GM19455 (cell line): ENCODE data around the gene CROCC2.
A peak's percentile ranks its signal among the peaks of the same experiment; 100 is the strongest.

ENCODE experiments used
- ATAC-seq: cut with Tn5 transposase; IDR thresholded peaks from one replicate; pipeline ENCODE4 v1.9.1; 2021; ENCODE audit not compliant: unreplicated experiment

The CROCC2 gene

DNA sequence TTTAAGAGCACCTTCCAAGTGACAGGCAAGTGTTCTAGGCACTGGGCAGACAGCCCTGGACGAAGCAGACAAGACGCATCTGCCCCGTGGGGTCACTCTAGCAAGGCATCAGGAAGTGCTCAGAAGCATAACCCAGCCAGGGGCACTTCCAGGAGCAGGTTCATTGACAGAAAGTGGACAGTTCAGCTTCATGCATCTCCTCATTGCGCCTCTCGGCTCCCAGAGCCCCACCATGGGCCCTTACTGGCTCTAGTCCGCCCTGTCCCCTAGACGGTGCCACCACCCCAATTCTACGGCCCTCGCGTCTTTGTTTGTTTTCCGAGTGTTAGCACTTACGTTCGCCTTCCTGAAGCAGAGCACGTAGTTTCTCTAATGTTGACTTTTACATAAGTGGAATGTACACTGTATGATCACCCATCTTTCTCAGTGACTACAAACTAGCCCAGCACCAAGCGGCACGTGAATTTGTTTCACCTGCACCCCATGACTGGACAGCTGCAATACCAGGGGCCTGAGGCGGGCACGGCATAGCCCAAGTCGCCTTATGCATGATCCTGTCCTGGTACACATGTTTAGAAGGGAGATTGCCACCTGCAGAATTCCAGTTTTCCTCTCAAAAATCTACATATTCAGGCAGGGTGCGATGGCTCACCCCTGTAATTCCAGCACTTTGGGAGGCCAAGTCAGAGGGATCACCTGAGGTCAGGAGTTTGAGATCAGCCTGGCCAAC is 125.5 kb downstream of the CROCC2 start:
- no peak for ATAC-seq

GRCh38 chr2:241033336-241033987 is 127.3 kb downstream of the CROCC2 start:
- ATAC-seq: no peak

DNA sequence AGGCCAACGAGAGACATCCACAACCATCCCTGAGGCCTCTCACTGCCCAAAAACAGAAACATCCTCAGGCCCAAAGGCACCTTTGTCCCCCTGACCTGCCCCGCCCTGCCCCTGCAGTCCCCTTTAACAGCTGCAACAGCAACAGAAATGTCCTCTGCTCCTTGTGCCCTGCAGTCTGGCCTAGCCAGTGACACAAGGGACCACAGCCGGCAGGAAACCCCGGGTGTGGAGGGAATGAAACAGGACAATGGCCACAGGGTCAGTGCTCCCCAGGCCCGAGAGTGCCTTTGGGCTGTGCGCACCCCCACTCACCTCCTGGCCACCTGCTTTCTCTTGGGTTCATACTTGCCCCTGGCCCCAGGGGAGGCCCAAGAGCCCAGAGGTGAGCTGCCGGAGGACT is 127.9 kb downstream of the CROCC2 start:
- no peak for ATAC-seq

DNA sequence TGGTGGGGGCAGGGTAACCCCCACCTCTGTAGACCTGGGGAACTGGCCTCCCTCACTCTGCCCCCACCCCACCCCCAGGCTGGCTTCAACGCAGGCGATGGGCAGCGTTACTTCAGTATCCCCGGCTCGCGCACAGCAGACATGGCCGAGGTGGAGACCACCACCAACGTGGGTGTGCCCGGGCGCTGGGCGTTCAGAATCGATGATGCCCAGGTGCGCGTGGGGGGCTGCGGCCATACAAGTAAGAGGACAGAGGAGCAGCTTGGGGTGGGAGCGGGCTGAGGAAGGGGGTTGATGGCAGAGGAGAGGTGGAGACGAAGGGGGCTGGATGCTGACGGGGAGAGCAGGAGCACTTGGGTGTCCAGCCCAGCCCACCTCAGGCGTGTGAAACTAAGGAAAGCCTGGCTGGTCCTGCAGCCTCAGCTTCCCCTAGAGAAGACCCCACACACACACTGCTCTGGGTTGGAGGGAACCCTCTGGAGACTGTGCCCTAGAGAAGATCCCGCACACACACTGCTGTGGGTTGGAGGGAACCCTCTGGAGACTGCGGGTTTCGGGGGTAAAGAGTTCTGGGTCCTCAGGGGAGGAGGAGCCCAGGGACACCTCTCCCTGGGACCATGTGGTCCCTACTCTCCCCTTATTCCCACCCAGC is 128.5 kb downstream of the CROCC2 start:
- no peak for ATAC-seq

- no peak for ATAC-seq
Observed at GRCh38 chr2:241035142-241035817, 129.1 kb downstream of the CROCC2 start.

- ATAC-seq: peak; percentile 7
Observed at GRCh38 chr2:241035818-241036396, 129.8 kb downstream of the CROCC2 start.

- peak; percentile 69 for ATAC-seq
Observed at GRCh38 chr2:241036397-241036963, 130.3 kb downstream of the CROCC2 start.

DNA sequence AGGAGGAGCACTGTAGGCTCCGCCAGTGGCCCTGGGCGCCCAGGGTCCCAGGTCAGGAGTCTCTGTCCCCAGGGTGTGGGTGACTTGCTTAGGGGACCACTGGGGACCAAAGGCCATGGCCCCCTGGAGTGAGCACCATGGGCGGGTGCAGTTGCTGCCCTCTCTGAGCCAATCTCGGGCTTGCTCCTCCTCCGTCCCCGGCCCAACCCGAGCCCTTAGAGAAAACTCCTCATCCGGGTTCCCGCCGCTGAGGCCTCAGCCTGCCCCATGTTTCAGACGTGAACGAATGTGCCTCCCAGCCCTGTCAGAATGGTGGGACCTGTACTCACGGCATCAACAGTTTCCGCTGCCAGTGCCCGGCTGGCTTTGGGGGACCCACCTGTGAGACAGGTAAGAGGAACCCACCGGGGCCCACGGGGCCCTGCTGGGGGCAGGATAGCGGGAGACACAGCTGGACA is 130.9 kb downstream of the CROCC2 start:
- ATAC-seq: peak; percentile 49

GRCh38 chr2:241037498-241037897 is 131.4 kb downstream of the CROCC2 start:
- ATAC-seq: no peak

GRCh38 chr2:241038374-241039180 is 132.4 kb downstream of the CROCC2 start:
- no peak for ATAC-seq

DNA sequence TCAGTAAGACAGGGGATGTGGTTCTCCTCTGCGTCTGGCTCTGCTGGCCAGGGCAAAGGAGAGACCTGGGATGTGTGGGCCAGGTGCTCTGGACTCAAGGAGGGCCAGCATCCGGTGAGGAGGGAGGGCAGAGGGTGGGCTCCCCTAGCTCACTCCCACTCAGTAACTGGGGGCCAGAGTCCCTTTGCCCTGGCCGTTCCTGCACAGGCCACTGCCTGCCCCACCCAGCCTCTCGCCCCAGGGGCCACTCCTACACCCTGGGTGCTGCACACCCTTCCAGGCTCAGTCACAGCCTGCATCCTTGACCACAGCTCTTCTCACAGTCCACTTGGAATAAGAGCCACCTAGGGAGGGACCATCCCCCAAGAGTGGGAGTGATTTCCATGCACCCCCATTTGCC is 133.3 kb downstream of the CROCC2 start:
- ATAC-seq: no peak

GRCh38 chr2:241040081-241040803 is 134.1 kb downstream of the CROCC2 start:
- no peak for ATAC-seq

- peak; percentile 52 for ATAC-seq
Observed at GRCh38 chr2:241041589-241042158, 135.5 kb downstream of the CROCC2 start.
